ENCODE results near the gene FGF7.

DNA sequence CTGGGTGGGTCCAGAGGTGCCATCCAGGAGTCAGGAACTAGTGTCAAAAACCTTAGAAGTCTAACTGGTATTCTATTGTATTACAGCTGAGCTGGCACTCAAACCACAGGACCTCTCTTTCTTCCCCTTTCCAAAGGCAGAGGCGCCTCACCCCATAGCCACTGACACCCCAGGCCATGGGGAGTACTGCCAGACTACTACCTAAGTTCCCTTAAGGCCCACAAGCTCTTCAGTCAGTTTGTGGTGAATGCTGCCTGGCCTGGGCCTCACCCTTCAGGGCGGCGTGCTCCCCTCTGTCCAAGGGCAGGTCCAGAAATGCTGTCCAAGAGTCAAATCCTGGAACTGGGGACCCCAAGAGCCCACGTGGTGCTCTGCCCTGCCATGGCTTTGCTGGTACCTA is 43.0 kb upstream of the FGF7 start:
- TF ChIP-seq CTCF (IDR thresholded peaks at IDR 0.05; ENCODE audit: insufficient read depth, low read length) (no peak), SPI1 (IDR thresholded peaks at IDR 0.05; ENCODE audit: borderline replicate concordance, low read depth) (no peak)
- TF ChIP-seq, protein P1, sequence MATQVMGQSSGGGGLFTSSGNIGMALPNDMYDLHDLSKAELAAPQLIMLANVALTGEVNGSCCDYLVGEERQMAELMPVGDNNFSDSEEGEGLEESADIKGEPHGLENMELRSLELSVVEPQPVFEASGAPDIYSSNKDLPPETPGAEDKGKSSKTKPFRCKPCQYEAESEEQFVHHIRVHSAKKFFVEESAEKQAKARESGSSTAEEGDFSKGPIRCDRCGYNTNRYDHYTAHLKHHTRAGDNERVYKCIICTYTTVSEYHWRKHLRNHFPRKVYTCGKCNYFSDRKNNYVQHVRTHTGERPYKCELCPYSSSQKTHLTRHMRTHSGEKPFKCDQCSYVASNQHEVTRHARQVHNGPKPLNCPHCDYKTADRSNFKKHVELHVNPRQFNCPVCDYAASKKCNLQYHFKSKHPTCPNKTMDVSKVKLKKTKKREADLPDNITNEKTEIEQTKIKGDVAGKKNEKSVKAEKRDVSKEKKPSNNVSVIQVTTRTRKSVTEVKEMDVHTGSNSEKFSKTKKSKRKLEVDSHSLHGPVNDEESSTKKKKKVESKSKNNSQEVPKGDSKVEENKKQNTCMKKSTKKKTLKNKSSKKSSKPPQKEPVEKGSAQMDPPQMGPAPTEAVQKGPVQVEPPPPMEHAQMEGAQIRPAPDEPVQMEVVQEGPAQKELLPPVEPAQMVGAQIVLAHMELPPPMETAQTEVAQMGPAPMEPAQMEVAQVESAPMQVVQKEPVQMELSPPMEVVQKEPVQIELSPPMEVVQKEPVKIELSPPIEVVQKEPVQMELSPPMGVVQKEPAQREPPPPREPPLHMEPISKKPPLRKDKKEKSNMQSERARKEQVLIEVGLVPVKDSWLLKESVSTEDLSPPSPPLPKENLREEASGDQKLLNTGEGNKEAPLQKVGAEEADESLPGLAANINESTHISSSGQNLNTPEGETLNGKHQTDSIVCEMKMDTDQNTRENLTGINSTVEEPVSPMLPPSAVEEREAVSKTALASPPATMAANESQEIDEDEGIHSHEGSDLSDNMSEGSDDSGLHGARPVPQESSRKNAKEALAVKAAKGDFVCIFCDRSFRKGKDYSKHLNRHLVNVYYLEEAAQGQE (IDR thresholded peaks at IDR 0.05; ENCODE audit: insufficient replicate concordance, low read depth), result no peak
